AG04450 (cell line): ENCODE data around the gene COL23A1. TPM values are rescaled to one million over a fixed set of nuclear protein-coding genes. Genes with fewer than 3 reads are reported as not detected.

Source experiments
- CTCF ChIA-PET: fragments of 300-600, 350-600 bp; formaldehyde crosslinking; extraction: SDS; loops from one replicate; lab custom pipeline; 2022; ENCODE audit warnings: antibody characterized with exemption, inconsistent platforms; lab: Charles Lee
- POLR2A ChIA-PET: fragments of 350-600 bp; formaldehyde crosslinking; extraction: SDS; loops from one replicate; lab custom pipeline; 2021; ENCODE audit warnings: antibody characterized with exemption, inconsistent platforms; lab: Yijun Ruan, JAX
- DNase-seq: peaks from one replicate; pipeline ENCODE4 v3.0.0-alpha.2; 2011; ENCODE audit warnings: low read depth, low spot score
- H3K27ac ChIP-seq: one replicate; pipeline ENCODE4 v1.5.1; 2012; ENCODE audit warnings: low read depth, low read length, control low read depth
- H3K27me3 ChIP-seq: one replicate; pipeline ENCODE4 v1.6.0; 2012; ENCODE audit warnings: low read length; ENCODE audit not compliant: control insufficient read depth, insufficient read depth
- H3K4me3 ChIP-seq: 2 replicates; pipeline ENCODE4 v1.5.1; 2011; ENCODE audit warnings: mild to moderate bottlenecking, low read depth, low read length, control low read depth
- H3K9me3 ChIP-seq: 2 replicates; pipeline ENCODE4 v1.5.1; 2012; ENCODE audit warnings: low read length; ENCODE audit not compliant: control insufficient read depth, insufficient read depth
- polyA plus RNA-seq: library from polyadenylated mRNA; depleted of rRNA; stranded (reverse); fragments of >200 nt; gene quantifications from 2 replicates; pipeline ENCODE4 v1.2.3, GENCODE V29; 2011
- TF ChIP-seq, protein P1 (sequence below): IDR thresholded peaks from 2 replicates; pipeline ENCODE4 v1.5.1; 2011; ENCODE audit warnings: low read depth, low read length, control low read depth, inconsistent platforms

Gene COL23A1
- polyA plus RNA-seq, 1 experiment: not detected

DNA sequence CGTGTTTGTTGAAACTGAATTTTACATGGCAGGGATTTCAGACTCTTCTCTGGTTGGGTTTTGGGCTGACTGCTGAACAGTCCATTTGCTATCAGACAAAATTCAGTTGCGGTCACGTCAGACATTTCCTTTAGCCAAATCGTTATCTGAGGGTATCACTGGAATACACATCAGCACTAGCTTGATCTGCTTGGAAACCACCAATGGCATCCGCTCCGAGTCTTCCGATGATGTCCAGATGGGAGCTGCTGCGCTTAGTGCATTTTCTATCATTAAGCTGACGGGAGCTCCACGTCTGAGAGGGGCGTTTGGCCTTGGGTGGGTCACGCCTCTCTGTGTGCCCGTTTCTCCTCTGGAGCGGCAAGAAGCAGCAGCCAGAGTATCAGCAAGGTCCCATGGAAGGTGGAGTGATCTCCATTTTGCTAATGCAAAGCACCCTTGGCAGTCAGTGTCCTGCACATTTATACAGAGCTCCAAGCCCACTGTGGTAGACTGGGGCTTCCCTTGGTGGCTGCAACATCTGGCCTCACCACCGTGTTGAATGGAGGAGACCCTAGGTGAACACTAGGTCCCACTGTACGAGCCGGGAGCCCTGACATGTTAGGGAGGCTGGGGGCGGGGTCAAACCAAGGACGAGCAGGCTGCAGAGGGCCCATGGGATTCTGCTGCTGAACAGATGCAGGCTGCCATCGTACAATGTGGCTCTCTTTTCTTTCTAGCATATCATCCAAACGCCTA lies 223.0 kb downstream of the COL23A1 start:
- CTCF ChIA-PET: no interaction called here
- no peak overlapping the region for H3K4me3 ChIP-seq
- H3K27me3 ChIP-seq: no peaks in the 10 kb centered on the region
- H3K27ac ChIP-seq: no peak overlapping the region
- H3K9me3 ChIP-seq: peaks cover 73% of the 10 kb centered on the region
- DNase-seq: no peak
- TF ChIP-seq, protein P1, sequence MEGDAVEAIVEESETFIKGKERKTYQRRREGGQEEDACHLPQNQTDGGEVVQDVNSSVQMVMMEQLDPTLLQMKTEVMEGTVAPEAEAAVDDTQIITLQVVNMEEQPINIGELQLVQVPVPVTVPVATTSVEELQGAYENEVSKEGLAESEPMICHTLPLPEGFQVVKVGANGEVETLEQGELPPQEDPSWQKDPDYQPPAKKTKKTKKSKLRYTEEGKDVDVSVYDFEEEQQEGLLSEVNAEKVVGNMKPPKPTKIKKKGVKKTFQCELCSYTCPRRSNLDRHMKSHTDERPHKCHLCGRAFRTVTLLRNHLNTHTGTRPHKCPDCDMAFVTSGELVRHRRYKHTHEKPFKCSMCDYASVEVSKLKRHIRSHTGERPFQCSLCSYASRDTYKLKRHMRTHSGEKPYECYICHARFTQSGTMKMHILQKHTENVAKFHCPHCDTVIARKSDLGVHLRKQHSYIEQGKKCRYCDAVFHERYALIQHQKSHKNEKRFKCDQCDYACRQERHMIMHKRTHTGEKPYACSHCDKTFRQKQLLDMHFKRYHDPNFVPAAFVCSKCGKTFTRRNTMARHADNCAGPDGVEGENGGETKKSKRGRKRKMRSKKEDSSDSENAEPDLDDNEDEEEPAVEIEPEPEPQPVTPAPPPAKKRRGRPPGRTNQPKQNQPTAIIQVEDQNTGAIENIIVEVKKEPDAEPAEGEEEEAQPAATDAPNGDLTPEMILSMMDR: no peak
- POLR2A ChIA-PET: no interaction called here

DNA sequence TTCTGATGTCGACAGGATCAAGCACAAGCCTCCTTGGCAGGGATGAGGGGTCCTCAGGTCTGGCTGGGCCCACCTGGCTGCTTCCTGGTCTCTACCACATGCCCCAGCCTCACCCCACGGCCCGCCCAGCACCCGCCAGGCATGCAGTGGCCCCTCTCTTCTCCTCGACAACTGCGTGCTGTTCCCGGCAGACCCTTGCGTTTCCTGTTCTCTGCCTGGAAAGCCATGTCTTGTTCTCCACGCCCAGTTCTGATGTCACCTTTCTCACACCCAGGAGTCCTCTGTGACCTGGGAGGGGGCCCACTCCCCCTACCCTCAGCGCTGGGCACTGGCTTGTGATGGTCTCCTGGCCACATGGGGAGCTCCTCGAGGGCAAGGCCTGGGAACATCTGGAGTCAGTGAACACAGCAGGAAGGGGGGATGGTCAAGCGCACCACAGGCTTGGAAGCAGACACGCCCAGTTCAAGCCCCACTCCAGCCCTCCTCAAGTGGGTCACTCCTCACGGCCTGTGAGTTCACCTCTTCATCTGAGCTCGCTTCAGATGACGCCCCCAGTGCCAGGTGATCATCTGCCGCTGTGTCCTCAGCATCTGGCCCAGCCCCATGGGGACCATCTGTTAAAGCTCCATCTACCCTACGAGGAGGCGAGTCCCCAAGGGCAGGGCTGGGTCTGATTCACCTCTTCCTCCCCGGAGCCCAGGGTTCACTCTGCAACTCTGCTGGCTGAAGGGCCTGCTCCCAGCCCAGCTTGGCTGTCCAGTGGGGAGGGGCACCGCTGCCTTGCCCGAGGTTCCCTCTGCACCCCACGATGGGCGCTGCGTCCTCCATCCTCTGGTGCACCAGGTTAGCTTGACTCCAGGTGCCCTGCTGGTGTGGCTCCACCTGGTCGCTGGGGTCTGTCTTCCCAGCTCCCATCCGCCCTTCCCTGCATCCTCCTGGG lies 224.4 kb downstream of the COL23A1 start:
- Histone ChIP-seq H3K27me3 (no peaks in the 10 kb centered on the region), H3K4me3 (no peak overlapping the region), H3K9me3 (peaks cover 74% of the 10 kb centered on the region), H3K27ac (no peak overlapping the region)
- POLR2A ChIA-PET: no interaction called here
- TF ChIP-seq, protein P1: no peak
- no peak for DNase-seq
- CTCF ChIA-PET: no interaction called here

DNA sequence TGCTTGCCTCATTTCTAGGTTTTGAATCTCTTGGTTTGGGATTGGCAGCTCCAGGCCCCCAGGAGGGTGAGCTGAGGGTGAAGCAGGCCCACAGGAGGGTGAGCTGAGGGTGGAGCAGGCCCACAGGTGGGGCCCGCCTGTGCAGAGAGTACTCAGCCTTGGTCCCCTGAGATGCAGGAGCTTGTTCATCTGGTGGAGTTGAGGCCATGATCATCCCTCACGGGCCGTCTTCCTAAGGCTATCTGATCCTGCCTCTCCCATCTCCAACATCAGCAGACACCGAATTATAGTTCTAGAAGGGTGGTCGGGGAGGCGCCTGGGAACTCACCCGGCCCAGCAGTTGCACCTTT lies 225.9 kb downstream of the COL23A1 start:
- ChIA-PET CTCF (no interaction called here), POLR2A (no interaction called here)
- DNase-seq: no peak
- H3K27me3 ChIP-seq: no peaks in the 10 kb centered on the region
- H3K27ac ChIP-seq: no peak overlapping the region
- TF ChIP-seq, protein P1: no peak
- peaks cover 83% of the 10 kb centered on the region for H3K9me3 ChIP-seq
- H3K4me3 ChIP-seq: no peak overlapping the region

DNA sequence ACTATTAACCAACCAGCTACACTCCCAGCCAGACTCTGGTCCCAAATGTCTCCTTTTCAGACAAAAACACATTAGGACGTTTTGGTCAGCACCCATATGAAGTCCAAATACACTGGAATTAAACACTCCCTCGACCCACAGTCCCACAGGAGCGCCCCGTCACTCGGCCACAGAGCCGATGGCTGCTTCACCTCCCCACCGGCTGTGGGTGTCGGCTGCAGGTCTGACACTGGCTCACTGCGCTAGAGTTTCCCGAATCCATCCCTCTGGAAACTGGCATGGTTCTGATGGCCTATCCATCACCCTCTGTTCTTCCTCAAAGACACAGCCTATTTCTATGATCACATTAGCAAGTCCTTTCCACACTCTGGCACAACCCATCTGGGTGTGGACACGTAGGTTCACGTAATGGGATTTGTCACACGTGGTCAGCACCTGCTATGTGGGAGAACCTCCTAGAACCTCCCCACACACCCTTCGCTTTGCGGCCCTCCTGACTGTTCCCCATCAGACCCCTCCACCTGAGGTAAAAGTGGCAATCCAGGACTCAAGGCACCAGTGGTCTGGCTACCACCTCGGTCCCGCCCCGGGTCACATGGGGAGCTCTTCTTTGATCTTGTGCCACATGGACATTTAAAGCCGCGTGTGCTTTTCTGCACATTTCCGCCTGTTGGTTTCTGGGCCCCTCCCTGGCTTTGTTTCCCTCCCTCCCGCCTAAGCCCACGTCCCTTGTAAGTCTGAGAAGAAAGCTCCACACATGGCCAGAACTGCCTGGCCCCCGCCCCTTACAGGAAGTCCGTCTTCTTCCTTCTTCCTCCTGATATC lies 226.5 kb downstream of the COL23A1 start:
- no peak overlapping the region for H3K27ac ChIP-seq
- DNase-seq: no peak
- no peak overlapping the region for H3K4me3 ChIP-seq
- TF ChIP-seq, protein P1: no peak
- CTCF ChIA-PET: no interaction called here
- no peaks in the 10 kb centered on the region for H3K27me3 ChIP-seq
- POLR2A ChIA-PET: no interaction called here
- H3K9me3 ChIP-seq: peaks cover 78% of the 10 kb centered on the region
